CD14-positive monocyte (primary cell): ENCODE measurements around the gene SPHK1. TPM values are rescaled to one million over a fixed set of nuclear protein-coding genes. Genes with fewer than 3 reads are reported as not detected.

Source experiments
- DNase-seq, 3 donors: peaks; one replicate each; pipeline ENCODE4 v3.0.0-alpha.2; 2011 to 2022
- H2AFZ ChIP-seq: 2 replicates; pipeline ENCODE4 v1.6.0; 2012; ENCODE audit warnings: mild to moderate bottlenecking, low read depth, low read length, inconsistent platforms; ENCODE audit not compliant: insufficient read depth, poor library complexity, severe bottlenecking
- H3K27ac ChIP-seq, 2 donors: 1 replicate in 1 of 2; 2 replicates in 1 of 2; pipeline ENCODE4 v1.5.1; 2012 to 2013; ENCODE audit warnings: low read length in 2 of 2, control low read depth in 1 of 2, inconsistent platforms in 1 of 2, low read depth in 1 of 2, mild to moderate bottlenecking in 1 of 2
- H3K27me3 ChIP-seq, 2 donors: one replicate each; pipeline versions ENCODE4 v1.6.0 to v1.6.1; 2011 to 2013; ENCODE audit warnings: low read length in 2 of 2; ENCODE audit not compliant: control insufficient read depth in 2 of 2, insufficient read depth in 2 of 2
- H3K36me3 ChIP-seq, 2 donors: replicated peaks in 1 of 2; 1 replicate in 1 of 2; 2 replicates in 1 of 2; pipeline versions ENCODE4 v1.5.1 to v1.6.1; 2012 to 2013; ENCODE audit warnings: low read length in 2 of 2, control low read depth in 1 of 2, inconsistent platforms in 1 of 2, mild to moderate bottlenecking in 1 of 2; ENCODE audit not compliant: insufficient read depth in 2 of 2, control insufficient read depth in 1 of 2
- H3K4me1 ChIP-seq, 2 donors: 1 replicate in 1 of 2; 2 replicates in 1 of 2; pipeline versions ENCODE4 v1.5.1 to v1.6.1; 2012 to 2013; ENCODE audit warnings: low read length in 2 of 2, control low read depth in 1 of 2, inconsistent platforms in 1 of 2, mild to moderate bottlenecking in 1 of 2, moderate library complexity in 1 of 2; ENCODE audit not compliant: insufficient read depth in 2 of 2, control insufficient read depth in 1 of 2
- H3K4me2 ChIP-seq: replicated peaks from 2 replicates; pipeline ENCODE3; 2012; ENCODE audit warnings: low read length, moderate library complexity, mild to moderate bottlenecking; ENCODE audit not compliant: poor library complexity, severe bottlenecking; ENCODE audit errors: extremely low read depth
- H3K4me3 ChIP-seq, 3 experiments: fragments of 200-600 bp in 1 of 3; sonication (generic) in 1 of 3; replicated peaks in 1 of 3; 1 replicate in 2 of 3; 2 replicates in 1 of 3; pipeline ENCODE4 v1.5.1; 2011 to 2013; ENCODE audit warnings: low read length in 3 of 3, mild to moderate bottlenecking in 3 of 3, control low read depth in 2 of 3, low read depth in 2 of 3, inconsistent platforms in 1 of 3, moderate library complexity in 1 of 3
- H3K79me2 ChIP-seq: 2 replicates; pipeline ENCODE4 v1.6.0; 2012; ENCODE audit warnings: mild to moderate bottlenecking, control low read depth, inconsistent platforms, low read length, moderate library complexity; ENCODE audit not compliant: insufficient read depth
- H3K9ac ChIP-seq: 2 replicates; pipeline ENCODE4 v1.6.0; 2017; ENCODE audit warnings: low read length, mild to moderate bottlenecking; ENCODE audit not compliant: insufficient read depth, poor library complexity, severe bottlenecking
- H3K9me3 ChIP-seq, 2 donors: replicated peaks in 1 of 2; 1 replicate in 1 of 2; 2 replicates in 1 of 2; pipeline versions ENCODE4 v1.5.1 to v1.6.1; 2012 to 2013; ENCODE audit warnings: low read length in 2 of 2, control low read depth in 1 of 2; ENCODE audit not compliant: control insufficient read depth in 1 of 2, insufficient read depth in 1 of 2
- H4K20me1 ChIP-seq: 2 replicates; pipeline ENCODE4 v1.6.0; 2012; ENCODE audit warnings: mild to moderate bottlenecking, low read length, control low read depth, moderate library complexity; ENCODE audit not compliant: insufficient read depth
- H3K27ac Mint-ChIP-seq, 7 donors: one replicate each; pipeline ENCODE4 v1.8.0; 2020; ENCODE audit warnings: mild to moderate bottlenecking in 7 of 7, mixed read lengths in 7 of 7, moderate library complexity in 6 of 7, inconsistent platforms in 2 of 7
- H3K27me3 Mint-ChIP-seq, 3 donors: one replicate each; pipeline ENCODE4 v1.8.0; 2021 to 2022; ENCODE audit warnings: low read depth in 3 of 3, mild to moderate bottlenecking in 3 of 3, mixed read lengths in 3 of 3, moderate library complexity in 3 of 3, inconsistent platforms in 1 of 3
- H3K36me3 Mint-ChIP-seq, 2 donors: one replicate each; pipeline ENCODE4 v1.8.0; 2020; ENCODE audit warnings: mixed read lengths in 2 of 2, inconsistent platforms in 1 of 2, mild to moderate bottlenecking in 1 of 2
- H3K4me1 Mint-ChIP-seq: one replicate; pipeline ENCODE4 v1.8.0; 2020; ENCODE audit warnings: mild to moderate bottlenecking, mixed read lengths
- H3K4me3 Mint-ChIP-seq, 2 donors: one replicate each; pipeline ENCODE4 v1.8.0; 2020; ENCODE audit warnings: mild to moderate bottlenecking in 2 of 2, mixed read lengths in 2 of 2, moderate library complexity in 1 of 2
- H3K9me3 Mint-ChIP-seq, 7 donors: one replicate each; pipeline ENCODE4 v1.8.0; 2020 to 2022; ENCODE audit warnings: mixed read lengths in 7 of 7, mild to moderate bottlenecking in 6 of 7, moderate library complexity in 6 of 7, inconsistent platforms in 2 of 7
- WGBS: methylation state at CpG from one replicate; pipeline ENCODE4 v1.1.5; 2013; ENCODE audit warnings: missing lambda C conversion rate; ENCODE audit not compliant: insufficient coverage; 5-methylcytosine and 5-hydroxymethylcytosine counted together
- intact Hi-C, 2 donors: fragments of 100-400 bp; cut with micrococcal nuclease; formaldehyde crosslinking; loops; one replicate each; pipeline versions ENCODE4 v1.15.0 to v1.15.1; 2023
- polyA plus RNA-seq, 3 donors: library from polyadenylated mRNA; depleted of rRNA in 1 of 3; unstranded in 2 of 3; stranded (reverse) in 1 of 3; fragments of 300-500 nt in 2 of 3; fragments of >200 nt in 1 of 3; fragmentation: Illumina TruSeq in 2 of 3; gene quantifications; 1 replicate in 2 of 3; 2 replicates in 1 of 3; pipeline ENCODE4 v1.2.3, GENCODE V29; 2012 to 2021
- TF ChIP-seq, protein P1 (sequence below): fragments of 200-600 bp; IDR thresholded peaks from one replicate; pipeline ENCODE4 v1.8.0; 2022; ENCODE audit warnings: antibody characterized with exemption, mild to moderate bottlenecking

The SPHK1 gene
- polyA plus RNA-seq, 3 donors, result 12.9 to 33.9 (median 19.1) TPM

DNA sequence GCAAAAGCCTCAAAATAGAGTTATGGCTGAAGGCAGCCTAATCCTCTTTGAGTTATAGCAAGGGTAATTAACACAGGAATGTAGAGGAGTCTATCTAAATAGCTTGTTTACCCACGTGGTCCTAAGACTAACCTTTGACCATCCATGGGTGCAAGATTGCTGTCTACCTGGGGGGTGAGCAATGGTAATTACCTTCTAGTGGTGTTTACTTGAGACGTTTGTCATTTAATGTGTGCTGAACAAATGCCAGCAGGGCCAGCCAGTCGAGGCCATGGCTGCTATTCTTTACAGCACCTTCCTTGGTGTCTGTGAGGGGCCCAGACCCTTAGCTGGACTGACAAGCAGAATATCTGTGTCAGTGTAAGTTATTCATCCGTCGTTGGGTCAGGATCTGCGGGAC lies 16.8 kb upstream of the SPHK1 start:
- Mint-ChIP-seq H3K9me3 (peaks cover 0 to 2% (median 0%) of the 10 kb centered on the region in 7 donors), H3K27ac (no peak overlapping the region), H3K4me1 (peaks cover 5% of the 10 kb centered on the region), H3K36me3 (peaks cover 0 to 6% of the 10 kb centered on the region in 2 donors), H3K27me3 (peaks cover 2 to 14% (median 7%) of the 10 kb centered on the region in 3 donors), H3K4me3 (no peak overlapping the region)
- no peak for DNase-seq
- TF ChIP-seq, protein P1, sequence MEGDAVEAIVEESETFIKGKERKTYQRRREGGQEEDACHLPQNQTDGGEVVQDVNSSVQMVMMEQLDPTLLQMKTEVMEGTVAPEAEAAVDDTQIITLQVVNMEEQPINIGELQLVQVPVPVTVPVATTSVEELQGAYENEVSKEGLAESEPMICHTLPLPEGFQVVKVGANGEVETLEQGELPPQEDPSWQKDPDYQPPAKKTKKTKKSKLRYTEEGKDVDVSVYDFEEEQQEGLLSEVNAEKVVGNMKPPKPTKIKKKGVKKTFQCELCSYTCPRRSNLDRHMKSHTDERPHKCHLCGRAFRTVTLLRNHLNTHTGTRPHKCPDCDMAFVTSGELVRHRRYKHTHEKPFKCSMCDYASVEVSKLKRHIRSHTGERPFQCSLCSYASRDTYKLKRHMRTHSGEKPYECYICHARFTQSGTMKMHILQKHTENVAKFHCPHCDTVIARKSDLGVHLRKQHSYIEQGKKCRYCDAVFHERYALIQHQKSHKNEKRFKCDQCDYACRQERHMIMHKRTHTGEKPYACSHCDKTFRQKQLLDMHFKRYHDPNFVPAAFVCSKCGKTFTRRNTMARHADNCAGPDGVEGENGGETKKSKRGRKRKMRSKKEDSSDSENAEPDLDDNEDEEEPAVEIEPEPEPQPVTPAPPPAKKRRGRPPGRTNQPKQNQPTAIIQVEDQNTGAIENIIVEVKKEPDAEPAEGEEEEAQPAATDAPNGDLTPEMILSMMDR, result no peak
- intact Hi-C loops, result no loop called here
- H3K27me3 ChIP-seq, result no peaks in the 10 kb centered on the region
- H2AFZ ChIP-seq, result no peak overlapping the region
- H3K4me3 ChIP-seq, result no peak overlapping the region
- H3K4me1 ChIP-seq, result peaks cover 0 to 9% of the 10 kb centered on the region in 2 donors
- H3K9me3 ChIP-seq, result no peaks in the 10 kb centered on the region
- no peak overlapping the region for H3K4me2 ChIP-seq
- H3K27ac ChIP-seq, result no peak overlapping the region
- no peaks in the 10 kb centered on the region for H3K79me2 ChIP-seq
- H3K9ac ChIP-seq, result no peak overlapping the region
- no peaks in the 10 kb centered on the region for H3K36me3 ChIP-seq
- 85% methylated on average over 2 of the region's 6 CpGs for WGBS
- no peaks in the 10 kb centered on the region for H4K20me1 ChIP-seq

DNA sequence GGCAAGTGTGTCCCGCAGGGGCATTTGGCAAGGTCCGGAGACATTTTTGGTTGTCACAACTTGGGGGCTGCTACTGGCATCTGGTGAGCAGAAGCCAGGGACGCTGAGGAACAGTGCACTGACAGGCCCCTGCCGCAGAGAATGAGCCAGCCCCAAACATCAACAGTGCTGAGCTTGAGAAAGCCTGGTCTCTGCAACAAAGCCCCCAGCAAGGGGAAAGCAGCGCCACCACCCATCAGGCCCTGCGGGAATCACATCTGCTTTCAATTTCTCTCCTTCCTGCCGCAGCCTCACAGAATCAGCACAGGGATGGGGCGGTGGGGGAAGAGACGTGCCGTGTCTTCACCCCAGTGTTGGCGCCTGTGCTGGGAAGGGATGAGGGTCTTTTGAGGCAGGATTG lies 15.9 kb upstream of the SPHK1 start:
- Histone ChIP-seq H3K4me1 (peaks cover 0 to under 1% of the 10 kb centered on the region in 2 donors), H3K9ac (no peak overlapping the region), H3K4me2 (no peak overlapping the region), H2AFZ (no peak overlapping the region), H3K79me2 (no peaks in the 10 kb centered on the region), H4K20me1 (no peaks in the 10 kb centered on the region), H3K27ac (no peak overlapping the region), H3K36me3 (no peaks in the 10 kb centered on the region), H3K27me3 (no peaks in the 10 kb centered on the region), H3K4me3 (no peak overlapping the region), H3K9me3 (no peaks in the 10 kb centered on the region)
- no peak for DNase-seq
- no peak overlapping the region for H3K4me3 Mint-ChIP-seq
- peaks cover 4 to 12% (median 4%) of the 10 kb centered on the region in 3 donors for H3K27me3 Mint-ChIP-seq
- 100% methylated on average over 6 of the region's 11 CpGs for WGBS
- intact Hi-C loops, result no loop called here
- peaks cover under 1% of the 10 kb centered on the region for H3K4me1 Mint-ChIP-seq
- TF ChIP-seq, protein P1, result no peak
- H3K9me3 Mint-ChIP-seq, result peaks cover 0 to 2% (median 0%) of the 10 kb centered on the region in 7 donors
- no peak overlapping the region for H3K27ac Mint-ChIP-seq
- H3K36me3 Mint-ChIP-seq, result peaks cover 0 to 6% of the 10 kb centered on the region in 2 donors
